Smooth muscle cell (in vitro differentiated cells): Measurements from ENCODE around the gene SYNPO2. TPM values are rescaled to one million over a fixed set of nuclear protein-coding genes. Genes with fewer than 3 reads are reported as not detected.
"Not testable (repeated sequence)": the region's sequence is repeated elsewhere in the genome, so short reads cannot be mapped to it uniquely, and the experiment has no call there.

Source experiments
- DNase-seq: peaks from one replicate; lab custom pipeline; 2025; ENCODE audit not compliant: unreplicated experiment; lab: John Stamatoyannopoulos, UW
- H2AFZ ChIP-seq: fragments of 200-600 bp; sonication (generic); 2 replicates; pipeline ENCODE4 v1.6.0; 2016; ENCODE audit warnings: antibody characterized with exemption, low read depth, mild to moderate bottlenecking
- H3F3A ChIP-seq: fragments of 200-600 bp; sonication (generic); 2 replicates; pipeline ENCODE4 v1.6.0; 2017; ENCODE audit warnings: antibody characterized with exemption, low read depth
- H3K27ac ChIP-seq: fragments of 200-600 bp; sonication (generic); 2 replicates; pipeline ENCODE4 v1.5.1; 2016; ENCODE audit warnings: low read depth, mild to moderate bottlenecking
- H3K27me3 ChIP-seq: fragments of 200-600 bp; sonication (generic); 2 replicates; pipeline ENCODE4 v1.6.1; 2016; ENCODE audit warnings: low read depth, mild to moderate bottlenecking
- H3K36me3 ChIP-seq: fragments of 200-600 bp; sonication (generic); 2 replicates; pipeline ENCODE4 v1.5.1; 2016; ENCODE audit warnings: low read depth
- H3K4me1 ChIP-seq: fragments of 200-600 bp; sonication (generic); 2 replicates; pipeline ENCODE4 v1.5.1; 2016; ENCODE audit warnings: low read depth
- H3K4me2 ChIP-seq: fragments of 200-600 bp; sonication (generic); 2 replicates; pipeline ENCODE4 v1.6.0; 2016; ENCODE audit warnings: mild to moderate bottlenecking
- H3K4me3 ChIP-seq: fragments of 200-600 bp; sonication (generic); 2 replicates; pipeline ENCODE4 v1.5.1; 2016; ENCODE audit warnings: mild to moderate bottlenecking
- H3K79me2 ChIP-seq: fragments of 200-600 bp; sonication (generic); 2 replicates; pipeline ENCODE4 v1.6.0; 2016; ENCODE audit warnings: low read depth, mild to moderate bottlenecking
- H3K9ac ChIP-seq: fragments of 200-600 bp; sonication (generic); 2 replicates; pipeline ENCODE4 v1.6.0; 2016; ENCODE audit warnings: low read depth
- H3K9me3 ChIP-seq: fragments of 200-600 bp; sonication (generic); replicated peaks from 2 replicates; pipeline ENCODE4 v1.5.1; 2016; ENCODE audit warnings: low read depth
- H4K20me1 ChIP-seq: fragments of 200-600 bp; sonication (generic); 2 replicates; pipeline ENCODE4 v1.6.0; 2016; ENCODE audit warnings: low read depth
- CTCF ChIP-seq: fragments of 200-600 bp; sonication (generic); IDR thresholded peaks from 2 replicates; pipeline ENCODE4 v1.5.1; 2017; ENCODE audit warnings: borderline replicate concordance, mild to moderate bottlenecking, antibody characterized with exemption; ENCODE audit not compliant: insufficient read depth, poor library complexity, severe bottlenecking
- WGBS: methylation state at CpG from one replicate; pipeline ENCODE4 v1.1.7; 2016; ENCODE audit warnings: low lambda C conversion rate; 5-methylcytosine and 5-hydroxymethylcytosine counted together
- polyA plus RNA-seq: library from polyadenylated mRNA; unstranded; fragments of >200 nt; fragmentation: Nextera tagmentation; extraction: Ambion mirVana; gene quantifications from 2 replicates; pipeline ENCODE4 v1.2.1, GENCODE V29; 2016
- total RNA-seq: library from RNA; depleted of rRNA; stranded (reverse); fragments of >200 nt; gene quantifications from 2 replicates; pipeline ENCODE4 v1.2.3, GENCODE V29; 2014

SYNPO2 gene
- total and polyA plus RNA-seq, 2 experiments from 2014 or later, result 0.08 to 4.5 TPM

- Histone ChIP-seq H3K4me3 (no peak overlapping the region), H3K27me3 (no peaks in the 10 kb centered on the region), H3K79me2 (no peaks in the 10 kb centered on the region), H2AFZ (no peak overlapping the region), H3K36me3 (no peaks in the 10 kb centered on the region), H3K4me1 (peaks cover 5% of the 10 kb centered on the region), H3K4me2 (no peak overlapping the region), H3K9ac (no peak overlapping the region), H3F3A (no peaks in the 10 kb centered on the region), H3K9me3 (no peaks in the 10 kb centered on the region), H4K20me1 (no peaks in the 10 kb centered on the region), H3K27ac (no peak overlapping the region)
- DNase-seq, result no peak
- WGBS, result 94% methylated on average over 4 of the region's 4 CpGs
- no peak for TF ChIP-seq CTCF
These were observed 157.6 kb downstream of the SYNPO2 start for GRCh38 chr4:119046263-119046662.

DNA sequence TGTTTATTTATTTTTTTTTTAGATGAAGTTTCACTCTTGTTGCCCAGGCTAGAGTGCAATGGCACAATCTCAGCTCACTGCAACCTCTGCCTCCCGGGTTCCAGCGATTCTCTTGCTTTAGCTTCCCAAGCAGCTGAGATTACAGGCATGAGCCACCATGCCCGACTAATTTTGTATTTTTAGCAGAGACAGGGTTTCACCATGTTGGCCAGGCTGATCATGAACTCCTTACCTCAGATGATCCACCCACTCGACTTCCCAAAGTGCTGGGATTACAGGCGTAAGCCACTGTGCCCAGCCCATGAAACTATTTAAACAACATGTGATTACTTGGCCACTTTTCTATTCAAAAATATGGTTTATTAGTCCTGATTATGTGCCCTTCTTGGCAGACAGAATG, 158.4 kb downstream of the SYNPO2 start:
- H3K36me3 ChIP-seq, H3K9ac ChIP-seq, DNase-seq, H3K79me2 ChIP-seq, H3F3A ChIP-seq, H3K27me3 ChIP-seq, H3K27ac ChIP-seq, H3K4me1 ChIP-seq, H2AFZ ChIP-seq, H4K20me1 ChIP-seq, H3K9me3 ChIP-seq, H3K4me3 ChIP-seq, H3K4me2 ChIP-seq: not testable (repeated sequence)
- WGBS, result 83% methylated on average over 5 of the region's 5 CpGs

- H3K4me2 ChIP-seq, result no peak overlapping the region
- H3K9ac ChIP-seq, result no peak overlapping the region
- H4K20me1 ChIP-seq, result no peaks in the 10 kb centered on the region
- H3K9me3 ChIP-seq, result no peaks in the 10 kb centered on the region
- no peaks in the 10 kb centered on the region for H3F3A ChIP-seq
- no peaks in the 10 kb centered on the region for H3K4me1 ChIP-seq
- H3K79me2 ChIP-seq, result no peaks in the 10 kb centered on the region
- H3K27ac ChIP-seq, result no peak overlapping the region
- H3K27me3 ChIP-seq, result no peaks in the 10 kb centered on the region
- no peak overlapping the region for H3K4me3 ChIP-seq
- TF ChIP-seq CTCF, result no peak
- no peaks in the 10 kb centered on the region for H3K36me3 ChIP-seq
- H2AFZ ChIP-seq, result no peak overlapping the region
- DNase-seq, result no peak
These were observed 159.8 kb downstream of the SYNPO2 start for GRCh38 chr4:119048446-119048845.

DNA sequence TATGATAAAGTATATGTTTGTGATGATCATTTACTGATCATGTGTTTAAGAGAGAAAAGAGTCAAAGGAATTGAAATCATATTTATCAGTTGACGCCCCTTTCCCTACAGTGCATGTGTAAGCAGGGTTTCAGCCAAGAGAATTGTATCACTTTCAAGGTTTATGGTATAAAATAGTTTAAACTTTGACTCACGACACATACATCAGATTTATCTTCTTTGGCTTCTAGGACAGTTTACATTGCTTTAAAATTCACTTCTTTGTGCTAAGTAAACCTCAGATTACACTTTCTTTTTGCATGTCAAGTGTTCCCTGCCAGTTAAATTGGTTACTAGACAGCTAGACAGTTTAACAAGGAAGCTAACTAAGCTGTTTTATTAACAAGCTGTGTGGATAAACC, 160.7 kb downstream of the SYNPO2 start:
- Histone ChIP-seq H3K27me3 (no peaks in the 10 kb centered on the region), H3K4me2 (no peak overlapping the region), H3K27ac (no peak overlapping the region), H3K4me3 (no peak overlapping the region), H2AFZ (no peak overlapping the region), H3K36me3 (no peaks in the 10 kb centered on the region), H3F3A (no peaks in the 10 kb centered on the region), H3K79me2 (no peaks in the 10 kb centered on the region), H3K4me1 (no peaks in the 10 kb centered on the region), H3K9ac (no peak overlapping the region), H4K20me1 (no peaks in the 10 kb centered on the region), H3K9me3 (no peaks in the 10 kb centered on the region)
- WGBS, result 65% methylated on average over 2 of the region's 2 CpGs
- no peak for DNase-seq
- no peak for TF ChIP-seq CTCF
